WERI-Rb-1 (cell line): ENCODE measurements around the gene PDE3A.
A peak's percentile ranks its signal among the peaks of the same experiment; 100 is the strongest.

Source experiments
- DNase-seq: peaks from one replicate; pipeline ENCODE4 v3.0.0-alpha.2; 2020
- H3K27ac ChIP-seq: fragments of 250-450 bp; sonication (Bioruptor Pico); 2 replicates; pipeline ENCODE4 v1.5.1; 2020; ENCODE audit warnings: mild to moderate bottlenecking, moderate library complexity
- H3K27me3 ChIP-seq: fragments of 250-450 bp; sonication (Bioruptor Pico); 2 replicates; pipeline ENCODE4 v1.5.1; 2021; ENCODE audit warnings: mild to moderate bottlenecking, low read depth, moderate library complexity; ENCODE audit not compliant: insufficient read depth, severe bottlenecking
- H3K36me3 ChIP-seq: fragments of 250-450 bp; sonication (Bioruptor Pico); 2 replicates; pipeline ENCODE4 v1.5.1; 2020; ENCODE audit warnings: mild to moderate bottlenecking, moderate library complexity
- H3K4me3 ChIP-seq: 2 replicates; pipeline ENCODE4 v1.5.1; 2011; ENCODE audit warnings: low read depth, mild to moderate bottlenecking, control low read depth, low read length
- H3K9me3 ChIP-seq: fragments of 250-450 bp; sonication (Bioruptor Pico); 2 replicates; pipeline ENCODE4 v1.5.1; 2021; ENCODE audit warnings: mild to moderate bottlenecking, moderate library complexity; ENCODE audit not compliant: severe bottlenecking
- CTCF ChIP-seq: IDR thresholded peaks from 2 replicates; pipeline ENCODE4 v1.5.1; 2011; ENCODE audit warnings: low read depth, mild to moderate bottlenecking, control low read depth, inconsistent platforms, low read length

The PDE3A gene

GRCh38 chr12:20631711-20632110 lies 263.4 kb downstream of the PDE3A start:
- TF ChIP-seq CTCF = no peak
- Histone ChIP-seq H3K27me3 (no peaks in the 10 kb centered on the region), H3K36me3 (no peaks in the 10 kb centered on the region), H3K4me3 (no peak overlapping the region), H3K27ac (no peak overlapping the region), H3K9me3 (no peaks in the 10 kb centered on the region)
- DNase-seq = no peak

GRCh38 chr12:20641106-20641505 lies 272.8 kb downstream of the PDE3A start:
- Histone ChIP-seq H3K9me3 (no peaks in the 10 kb centered on the region), H3K27ac (no peak overlapping the region), H3K4me3 (no peak overlapping the region), H3K36me3 (no peaks in the 10 kb centered on the region), H3K27me3 (no peaks in the 10 kb centered on the region)
- no peak for TF ChIP-seq CTCF
- DNase-seq = no peak

GRCh38 chr12:20643822-20644221 lies 275.5 kb downstream of the PDE3A start:
- no peaks in the 10 kb centered on the region for H3K36me3 ChIP-seq

GRCh38 chr12:20646239-20646827 lies 278.0 kb downstream of the PDE3A start:
- no peaks in the 10 kb centered on the region for H3K36me3 ChIP-seq
- H3K27ac ChIP-seq = no peak overlapping the region
- TF ChIP-seq CTCF = peak; percentile 51
- DNase-seq = no peak
- no peaks in the 10 kb centered on the region for H3K27me3 ChIP-seq
- no peak overlapping the region for H3K4me3 ChIP-seq
- no peaks in the 10 kb centered on the region for H3K9me3 ChIP-seq

More at GRCh38 chr12:20643822-20644221, 275.5 kb downstream of the PDE3A start:
- H3K9me3 ChIP-seq = no peaks in the 10 kb centered on the region
- DNase-seq = no peak
- no peak overlapping the region for H3K27ac ChIP-seq
- no peak for TF ChIP-seq CTCF
- H3K27me3 ChIP-seq = no peaks in the 10 kb centered on the region
- H3K4me3 ChIP-seq = no peak overlapping the region

- no peak for DNase-seq
- H3K27me3 ChIP-seq = no peaks in the 10 kb centered on the region
Measured at GRCh38 chr12:20653871-20654270, 285.5 kb downstream of the PDE3A start.

More at GRCh38 chr12:20653871-20654270, 285.5 kb downstream of the PDE3A start:
- H3K9me3 ChIP-seq = no peaks in the 10 kb centered on the region
- no peaks in the 10 kb centered on the region for H3K36me3 ChIP-seq
- no peak overlapping the region for H3K27ac ChIP-seq
- TF ChIP-seq CTCF = no peak
- H3K4me3 ChIP-seq = no peak overlapping the region
